ENCODE data around the gene CSNK1A1.
"Not testable (repeated sequence)": the region's sequence is repeated elsewhere in the genome, so short reads cannot be mapped to it uniquely, and the experiment has no call there.

DNA sequence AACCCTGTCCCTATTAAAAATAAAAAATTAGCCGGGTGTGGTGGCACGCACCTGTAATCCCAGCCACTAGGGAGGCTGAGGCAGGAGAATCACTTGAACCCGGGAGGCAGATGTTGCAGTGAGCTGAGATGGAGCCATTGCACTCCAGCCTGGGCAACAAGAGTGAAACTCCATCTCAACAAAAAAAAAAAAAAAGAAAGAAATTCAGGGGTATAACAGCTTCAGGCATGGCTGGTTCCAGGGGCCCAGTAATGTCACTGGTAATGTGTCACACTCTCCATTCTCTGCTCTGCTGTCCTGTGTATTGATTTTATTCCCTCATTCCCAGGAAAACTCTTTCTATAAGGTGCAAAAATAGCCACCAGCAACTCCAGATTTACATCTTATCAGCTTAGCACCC, 104.4 kb downstream of the CSNK1A1 start:
- TF ChIP-seq, protein P1, sequence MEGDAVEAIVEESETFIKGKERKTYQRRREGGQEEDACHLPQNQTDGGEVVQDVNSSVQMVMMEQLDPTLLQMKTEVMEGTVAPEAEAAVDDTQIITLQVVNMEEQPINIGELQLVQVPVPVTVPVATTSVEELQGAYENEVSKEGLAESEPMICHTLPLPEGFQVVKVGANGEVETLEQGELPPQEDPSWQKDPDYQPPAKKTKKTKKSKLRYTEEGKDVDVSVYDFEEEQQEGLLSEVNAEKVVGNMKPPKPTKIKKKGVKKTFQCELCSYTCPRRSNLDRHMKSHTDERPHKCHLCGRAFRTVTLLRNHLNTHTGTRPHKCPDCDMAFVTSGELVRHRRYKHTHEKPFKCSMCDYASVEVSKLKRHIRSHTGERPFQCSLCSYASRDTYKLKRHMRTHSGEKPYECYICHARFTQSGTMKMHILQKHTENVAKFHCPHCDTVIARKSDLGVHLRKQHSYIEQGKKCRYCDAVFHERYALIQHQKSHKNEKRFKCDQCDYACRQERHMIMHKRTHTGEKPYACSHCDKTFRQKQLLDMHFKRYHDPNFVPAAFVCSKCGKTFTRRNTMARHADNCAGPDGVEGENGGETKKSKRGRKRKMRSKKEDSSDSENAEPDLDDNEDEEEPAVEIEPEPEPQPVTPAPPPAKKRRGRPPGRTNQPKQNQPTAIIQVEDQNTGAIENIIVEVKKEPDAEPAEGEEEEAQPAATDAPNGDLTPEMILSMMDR (IDR thresholded peaks at IDR 0.05) = not testable (repeated sequence)
- not testable (repeated sequence) for TF ChIP-seq POLR2A (IDR thresholded peaks at IDR 0.05)

All from uterus (tissue), 2 donors.